OCI-LY7 (cell line): ENCODE results near the gene GLI3.

Experiments used
- CTCF ChIP-seq: fragments of 200-600 bp; sonication (generic); conservative IDR thresholded peaks from 2 replicates; pipeline ENCODE4 v1.5.1; 2014; ENCODE audit warnings: mild to moderate bottlenecking, antibody characterized with exemption, low read length, moderate library complexity, mixed read lengths
- EZH2phosphoT487 ChIP-seq: fragments of 200-600 bp; sonication (generic); IDR thresholded peaks from 2 replicates; pipeline ENCODE4 v1.6.1; 2018; ENCODE audit warnings: low read depth, borderline replicate concordance, mild to moderate bottlenecking, mixed run types, antibody characterized with exemption, low read length, moderate library complexity, mixed read lengths

GRCh38 chr7:42144604-42145003 lies 92.4 kb downstream of the GLI3 start:
- TF ChIP-seq CTCF (no peak), EZH2phosphoT487 (no peak)
